ENCODE data around the gene CATSPER4. TPM values are rescaled to one million over a fixed set of nuclear protein-coding genes. Genes with fewer than 3 reads are reported as not detected.

Gene CATSPER4
- total and polyA plus RNA-seq, 2 of the 13 experiments (the other 11 are each of a cell fraction or from before 2014, with no cell fraction given): not detected

DNA sequence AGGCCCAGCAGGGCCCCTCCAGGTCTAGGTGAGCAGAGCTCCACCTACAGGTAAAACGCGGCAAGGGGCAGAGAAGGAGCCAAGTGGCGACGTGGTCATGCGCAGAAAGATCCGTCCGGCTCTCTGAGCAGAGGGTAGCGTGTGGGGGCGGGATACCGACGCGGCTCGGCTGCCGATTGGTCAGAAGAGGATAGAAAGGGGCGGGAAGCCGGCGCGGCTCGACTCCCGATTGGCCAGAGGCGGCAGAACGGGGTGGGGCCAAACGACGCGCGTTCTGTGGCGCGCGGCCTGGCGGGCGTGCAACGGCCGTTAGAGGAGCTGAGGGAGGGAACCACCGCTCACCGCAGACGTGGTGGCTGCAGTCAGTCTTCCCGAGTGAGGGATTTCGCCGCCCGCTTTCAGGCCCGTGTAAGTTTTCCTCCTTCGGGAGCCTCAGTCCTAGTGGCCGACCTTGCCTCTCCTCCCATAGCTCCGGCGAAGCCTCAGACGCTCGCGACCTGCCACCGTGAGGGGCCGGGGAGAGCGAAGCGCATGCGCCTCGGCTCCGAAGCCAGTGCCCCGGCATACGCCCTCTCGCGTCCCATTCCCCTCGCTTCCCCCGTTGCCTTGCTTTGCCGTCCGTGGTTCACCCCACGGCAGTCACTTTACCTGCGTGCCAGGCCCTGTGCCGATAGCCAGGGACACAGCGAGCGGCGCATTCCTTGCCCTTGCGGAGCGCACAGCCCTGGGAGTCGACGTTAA lies 43.7 kb downstream of the CATSPER4 start, which contains the start of gene CEP85 (continued):
- TF ChIP-seq, protein P1, sequence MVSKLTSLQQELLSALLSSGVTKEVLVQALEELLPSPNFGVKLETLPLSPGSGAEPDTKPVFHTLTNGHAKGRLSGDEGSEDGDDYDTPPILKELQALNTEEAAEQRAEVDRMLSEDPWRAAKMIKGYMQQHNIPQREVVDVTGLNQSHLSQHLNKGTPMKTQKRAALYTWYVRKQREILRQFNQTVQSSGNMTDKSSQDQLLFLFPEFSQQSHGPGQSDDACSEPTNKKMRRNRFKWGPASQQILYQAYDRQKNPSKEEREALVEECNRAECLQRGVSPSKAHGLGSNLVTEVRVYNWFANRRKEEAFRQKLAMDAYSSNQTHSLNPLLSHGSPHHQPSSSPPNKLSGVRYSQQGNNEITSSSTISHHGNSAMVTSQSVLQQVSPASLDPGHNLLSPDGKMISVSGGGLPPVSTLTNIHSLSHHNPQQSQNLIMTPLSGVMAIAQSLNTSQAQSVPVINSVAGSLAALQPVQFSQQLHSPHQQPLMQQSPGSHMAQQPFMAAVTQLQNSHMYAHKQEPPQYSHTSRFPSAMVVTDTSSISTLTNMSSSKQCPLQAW (CRISPR knock-in tag; IDR thresholded peaks at IDR 0.05): peak; percentile 74
- TF ChIP-seq, protein P2, sequence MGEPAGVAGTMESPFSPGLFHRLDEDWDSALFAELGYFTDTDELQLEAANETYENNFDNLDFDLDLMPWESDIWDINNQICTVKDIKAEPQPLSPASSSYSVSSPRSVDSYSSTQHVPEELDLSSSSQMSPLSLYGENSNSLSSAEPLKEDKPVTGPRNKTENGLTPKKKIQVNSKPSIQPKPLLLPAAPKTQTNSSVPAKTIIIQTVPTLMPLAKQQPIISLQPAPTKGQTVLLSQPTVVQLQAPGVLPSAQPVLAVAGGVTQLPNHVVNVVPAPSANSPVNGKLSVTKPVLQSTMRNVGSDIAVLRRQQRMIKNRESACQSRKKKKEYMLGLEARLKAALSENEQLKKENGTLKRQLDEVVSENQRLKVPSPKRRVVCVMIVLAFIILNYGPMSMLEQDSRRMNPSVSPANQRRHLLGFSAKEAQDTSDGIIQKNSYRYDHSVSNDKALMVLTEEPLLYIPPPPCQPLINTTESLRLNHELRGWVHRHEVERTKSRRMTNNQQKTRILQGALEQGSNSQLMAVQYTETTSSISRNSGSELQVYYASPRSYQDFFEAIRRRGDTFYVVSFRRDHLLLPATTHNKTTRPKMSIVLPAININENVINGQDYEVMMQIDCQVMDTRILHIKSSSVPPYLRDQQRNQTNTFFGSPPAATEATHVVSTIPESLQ (CRISPR knock-in tag; conservative IDR thresholded peaks at IDR 0.05): no peak
- TF ChIP-seq, protein P3, sequence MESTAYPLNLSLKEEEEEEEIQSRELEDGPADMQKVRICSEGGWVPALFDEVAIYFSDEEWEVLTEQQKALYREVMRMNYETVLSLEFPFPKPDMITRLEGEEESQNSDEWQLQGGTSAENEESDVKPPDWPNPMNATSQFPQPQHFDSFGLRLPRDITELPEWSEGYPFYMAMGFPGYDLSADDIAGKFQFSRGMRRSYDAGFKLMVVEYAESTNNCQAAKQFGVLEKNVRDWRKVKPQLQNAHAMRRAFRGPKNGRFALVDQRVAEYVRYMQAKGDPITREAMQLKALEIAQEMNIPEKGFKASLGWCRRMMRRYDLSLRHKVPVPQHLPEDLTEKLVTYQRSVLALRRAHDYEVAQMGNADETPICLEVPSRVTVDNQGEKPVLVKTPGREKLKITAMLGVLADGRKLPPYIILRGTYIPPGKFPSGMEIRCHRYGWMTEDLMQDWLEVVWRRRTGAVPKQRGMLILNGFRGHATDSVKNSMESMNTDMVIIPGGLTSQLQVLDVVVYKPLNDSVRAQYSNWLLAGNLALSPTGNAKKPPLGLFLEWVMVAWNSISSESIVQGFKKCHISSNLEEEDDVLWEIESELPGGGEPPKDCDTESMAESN (CRISPR knock-in tag; conservative IDR thresholded peaks at IDR 0.05): 0 out of 2 replicates have a peak, but pooled peaks have one; percentile 82
- TF ChIP-seq POLR2AphosphoS5 (IDR thresholded peaks at IDR 0.05; ENCODE audit: low read depth, low read length) (peak; percentile 93), TGIF2 (CRISPR knock-in tag; IDR thresholded peaks at IDR 0.05) (peak; percentile 69; the same call in 1 of the 2 replicates), NFE2L2 (IDR thresholded peaks at IDR 0.05; ENCODE audit: low read length) (no peak), ZNF484 (CRISPR knock-in tag; IDR thresholded peaks at IDR 0.05; ENCODE audit: borderline replicate concordance, low read depth) (no peak), ELF1 (CRISPR knock-in tag; IDR thresholded peaks at IDR 0.05) (peak; percentile 46; the same call in 1 of the 2 replicates), SP2 (CRISPR knock-in tag; IDR thresholded peaks at IDR 0.05) (peak; percentile 96), MTF2 (CRISPR knock-in tag; IDR thresholded peaks at IDR 0.05; ENCODE audit: borderline replicate concordance) (peak; percentile 62; the same call in 1 of the 2 replicates), SOX6 (IDR thresholded peaks at IDR 0.05) (no peak), SOX6 (CRISPR knock-in tag; IDR thresholded peaks at IDR 0.05) (peak; percentile 30; the same call in 1 of the 2 replicates), TAF15 (IDR thresholded peaks at IDR 0.05; ENCODE audit: low read depth, low read length, poor library complexity, severe bottlenecking) (peak; percentile 64), ZNF263 (CRISPR knock-in tag; IDR thresholded peaks at IDR 0.05) (peak; percentile 9; the same call in 1 of the 2 replicates), POLR2A (IDR thresholded peaks at IDR 0.05; ENCODE audit: insufficient read depth in 1 of 2, low read depth in 2 of 2, low read length in 2 of 2) (peak; percentile 92 to 97)
- TF ChIP-seq, protein P4, sequence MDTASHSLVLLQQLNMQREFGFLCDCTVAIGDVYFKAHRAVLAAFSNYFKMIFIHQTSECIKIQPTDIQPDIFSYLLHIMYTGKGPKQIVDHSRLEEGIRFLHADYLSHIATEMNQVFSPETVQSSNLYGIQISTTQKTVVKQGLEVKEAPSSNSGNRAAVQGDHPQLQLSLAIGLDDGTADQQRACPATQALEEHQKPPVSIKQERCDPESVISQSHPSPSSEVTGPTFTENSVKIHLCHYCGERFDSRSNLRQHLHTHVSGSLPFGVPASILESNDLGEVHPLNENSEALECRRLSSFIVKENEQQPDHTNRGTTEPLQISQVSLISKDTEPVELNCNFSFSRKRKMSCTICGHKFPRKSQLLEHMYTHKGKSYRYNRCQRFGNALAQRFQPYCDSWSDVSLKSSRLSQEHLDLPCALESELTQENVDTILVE (CRISPR knock-in tag; IDR thresholded peaks at IDR 0.05): no peak
- TF ChIP-seq, protein P5, sequence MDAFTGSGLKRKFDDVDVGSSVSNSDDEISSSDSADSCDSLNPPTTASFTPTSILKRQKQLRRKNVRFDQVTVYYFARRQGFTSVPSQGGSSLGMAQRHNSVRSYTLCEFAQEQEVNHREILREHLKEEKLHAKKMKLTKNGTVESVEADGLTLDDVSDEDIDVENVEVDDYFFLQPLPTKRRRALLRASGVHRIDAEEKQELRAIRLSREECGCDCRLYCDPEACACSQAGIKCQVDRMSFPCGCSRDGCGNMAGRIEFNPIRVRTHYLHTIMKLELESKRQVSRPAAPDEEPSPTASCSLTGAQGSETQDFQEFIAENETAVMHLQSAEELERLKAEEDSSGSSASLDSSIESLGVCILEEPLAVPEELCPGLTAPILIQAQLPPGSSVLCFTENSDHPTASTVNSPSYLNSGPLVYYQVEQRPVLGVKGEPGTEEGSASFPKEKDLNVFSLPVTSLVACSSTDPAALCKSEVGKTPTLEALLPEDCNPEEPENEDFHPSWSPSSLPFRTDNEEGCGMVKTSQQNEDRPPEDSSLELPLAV (CRISPR knock-in tag; conservative IDR thresholded peaks at IDR 0.05; ENCODE audit: low read depth): no peak
- TF ChIP-seq, protein P6, sequence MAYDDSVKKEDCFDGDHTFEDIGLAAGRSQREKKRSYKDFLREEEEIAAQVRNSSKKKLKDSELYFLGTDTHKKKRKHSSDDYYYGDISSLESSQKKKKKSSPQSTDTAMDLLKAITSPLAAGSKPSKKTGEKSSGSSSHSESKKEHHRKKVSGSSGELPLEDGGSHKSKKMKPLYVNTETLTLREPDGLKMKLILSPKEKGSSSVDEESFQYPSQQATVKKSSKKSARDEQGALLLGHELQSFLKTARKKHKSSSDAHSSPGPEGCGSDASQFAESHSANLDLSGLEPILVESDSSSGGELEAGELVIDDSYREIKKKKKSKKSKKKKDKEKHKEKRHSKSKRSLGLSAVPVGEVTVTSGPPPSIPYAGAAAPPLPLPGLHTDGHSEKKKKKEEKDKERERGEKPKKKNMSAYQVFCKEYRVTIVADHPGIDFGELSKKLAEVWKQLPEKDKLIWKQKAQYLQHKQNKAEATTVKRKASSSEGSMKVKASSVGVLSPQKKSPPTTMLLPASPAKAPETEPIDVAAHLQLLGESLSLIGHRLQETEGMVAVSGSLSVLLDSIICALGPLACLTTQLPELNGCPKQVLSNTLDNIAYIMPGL (CRISPR knock-in tag; IDR thresholded peaks at IDR 0.05; ENCODE audit: borderline replicate concordance in 1 of 2, low read depth in 1 of 2): peak; percentile 73 to 94
